ENCODE data around the gene MERTK. TPM values are rescaled to one million over a fixed set of nuclear protein-coding genes. Genes with fewer than 3 reads are reported as not detected.

Gene MERTK
- total RNA-seq, 4 donors from 2014 or later = 13.2 to 47.4 (median 32.3) TPM

GRCh38 chr2:111975053-111975552 lies 76.7 kb downstream of the MERTK start:
- Histone ChIP-seq H3K27ac (no peak overlapping the region), H3K27me3 (no peaks in the 10 kb centered on the region), H3K36me3 (peaks cover 0 to 38% of the 10 kb centered on the region in 2 donors), H3K9me3 (no peaks in the 10 kb centered on the region), H3K4me1 (peaks cover 0 to 13% (median 0%) of the 10 kb centered on the region in 3 donors), H3K4me3 (no peak overlapping the region)
- 47 to 60% methylated on average over 3 to 9 of the region's 11 CpGs for WGBS, 2 donors (ENCODE audit: low coverage in 1 of 2)
- peak; percentile 65 for ATAC-seq
- TF ChIP-seq POLR2A (IDR thresholded peaks at IDR 0.05) = no peak
- TF ChIP-seq POLR2AphosphoS5 (IDR thresholded peaks at IDR 0.05) = peak; percentile 77
- TF ChIP-seq EP300 (IDR thresholded peaks at IDR 0.05) = no peak

- H3K4me1 ChIP-seq = peaks cover 0 to 13% (median 0%) of the 10 kb centered on the region in 3 donors
- H3K27ac ChIP-seq = no peak overlapping the region
- H3K9me3 ChIP-seq = no peaks in the 10 kb centered on the region
- H3K36me3 ChIP-seq = peaks cover 0 to 36% of the 10 kb centered on the region in 2 donors
- no peak overlapping the region for H3K4me3 ChIP-seq
- WGBS, 2 donors (ENCODE audit: low coverage in 1 of 2) = 68 to 93% methylated on average over 4 to 5 of the region's 6 CpGs
- no peak for ATAC-seq
- H3K27me3 ChIP-seq = no peaks in the 10 kb centered on the region
- TF ChIP-seq POLR2AphosphoS5 (IDR thresholded peaks at IDR 0.05) (no peak), EP300 (IDR thresholded peaks at IDR 0.05) (no peak), POLR2A (IDR thresholded peaks at IDR 0.05) (no peak), CTCF (IDR thresholded peaks at IDR 0.05) (no peak)
These were observed 77.4 kb downstream of the MERTK start for GRCh38 chr2:111975819-111976218.

- no peak overlapping the region for H3K4me3 ChIP-seq
- 100% methylated on average over 1 of the region's 1 CpG for WGBS, 2 donors (ENCODE audit: low coverage in 1 of 2)
- no peaks in the 10 kb centered on the region for H3K27me3 ChIP-seq
- no peak overlapping the region for H3K27ac ChIP-seq
- H3K4me1 ChIP-seq = peaks cover 0 to 13% (median 0%) of the 10 kb centered on the region in 3 donors
- H3K36me3 ChIP-seq = peaks cover 0 to 47% of the 10 kb centered on the region in 2 donors
- TF ChIP-seq CTCF (IDR thresholded peaks at IDR 0.05) (no peak), POLR2A (IDR thresholded peaks at IDR 0.05) (no peak), POLR2AphosphoS5 (IDR thresholded peaks at IDR 0.05) (no peak), EP300 (IDR thresholded peaks at IDR 0.05) (no peak)
- no peak for ATAC-seq
- H3K9me3 ChIP-seq = no peaks in the 10 kb centered on the region
These were observed 78.8 kb downstream of the MERTK start for GRCh38 chr2:111977240-111977639.

GRCh38 chr2:111978452-111979170 lies 80.2 kb downstream of the MERTK start:
- Histone ChIP-seq H3K9me3 (no peaks in the 10 kb centered on the region), H3K4me1 (peaks cover 0 to 3% (median 0%) of the 10 kb centered on the region in 3 donors), H3K36me3 (peaks cover 0 to 59% of the 10 kb centered on the region in 2 donors)

GRCh38 chr2:111981666-111982065 lies 83.3 kb downstream of the MERTK start:
- WGBS, 2 donors (ENCODE audit: low coverage in 1 of 2) = 88 to 97% methylated on average over 2 of the region's 2 CpGs
- H3K27me3 ChIP-seq = no peaks in the 10 kb centered on the region
- no peaks in the 10 kb centered on the region for H3K9me3 ChIP-seq
- no peak for ATAC-seq
- H3K36me3 ChIP-seq = peaks cover 0 to 71% of the 10 kb centered on the region in 2 donors
- H3K4me3 ChIP-seq = no peak overlapping the region
- no peak for TF ChIP-seq EP300 (IDR thresholded peaks at IDR 0.05)
- no peak for TF ChIP-seq POLR2A (IDR thresholded peaks at IDR 0.05)
- TF ChIP-seq CTCF (IDR thresholded peaks at IDR 0.05) = no peak
- TF ChIP-seq POLR2AphosphoS5 (IDR thresholded peaks at IDR 0.05) = no peak
- no peak overlapping the region for H3K27ac ChIP-seq
- no peaks in the 10 kb centered on the region for H3K4me1 ChIP-seq

More at GRCh38 chr2:111978452-111979170, 80.2 kb downstream of the MERTK start:
- no peak for ATAC-seq
- 63 to 74% methylated on average over 6 to 7 of the region's 7 CpGs for WGBS, 2 donors (ENCODE audit: low coverage in 1 of 2)
- Histone ChIP-seq H3K27me3 (no peaks in the 10 kb centered on the region), H3K27ac (no peak overlapping the region), H3K4me3 (no peak overlapping the region)
- TF ChIP-seq EP300 (IDR thresholded peaks at IDR 0.05) (no peak), POLR2AphosphoS5 (IDR thresholded peaks at IDR 0.05) (no peak), CTCF (IDR thresholded peaks at IDR 0.05) (no peak), POLR2A (IDR thresholded peaks at IDR 0.05) (no peak)

Data from gastroesophageal sphincter (tissue), 4 donors.